ENCODE results near the gene KDM4B.
A peak's percentile ranks its signal among the peaks of the same experiment; 100 is the strongest.
"Not testable (repeated sequence)": the region's sequence is repeated elsewhere in the genome, so short reads cannot be mapped to it uniquely, and the experiment has no call there.

Gene KDM4B

GRCh38 chr19:4969292-4969771 is 419 bp downstream of the KDM4B start:
- DNase-seq, result no peak

- no peak for DNase-seq
Observed at GRCh38 chr19:4969772-4970531, 1.0 kb downstream of the KDM4B start.

GRCh38 chr19:4970558-4971423 is 1.9 kb downstream of the KDM4B start:
- DNase-seq, result no peak

- DNase-seq, result no peak
Observed at GRCh38 chr19:4971424-4971793, 2.5 kb downstream of the KDM4B start.

GRCh38 chr19:4971816-4972495 is 3.0 kb downstream of the KDM4B start:
- no peak for DNase-seq

- no peak for DNase-seq
Observed at GRCh38 chr19:4972509-4973230, 3.8 kb downstream of the KDM4B start.

GRCh38 chr19:4974880-4975469 is 6.1 kb downstream of the KDM4B start:
- no peak for DNase-seq

- DNase-seq, result not testable (repeated sequence)
Observed at GRCh38 chr19:4975601-4976000, 6.7 kb downstream of the KDM4B start.

GRCh38 chr19:4976401-4977298 is 7.7 kb downstream of the KDM4B start:
- no peak for DNase-seq

GRCh38 chr19:4977299-4978174 is 8.6 kb downstream of the KDM4B start:
- DNase-seq, result peak in 1 of 2 experiments; percentile 41

- DNase-seq, result no peak
Observed at GRCh38 chr19:4979211-4979807, 10.4 kb downstream of the KDM4B start.

- no peak for DNase-seq
Observed at GRCh38 chr19:4980067-4980466, 11.2 kb downstream of the KDM4B start.

GRCh38 chr19:4980838-4981680 is 12.1 kb downstream of the KDM4B start:
- DNase-seq, result no peak

- DNase-seq, result no peak
Observed at GRCh38 chr19:4981681-4981958, 12.7 kb downstream of the KDM4B start.

GRCh38 chr19:4983346-4984105 is 14.6 kb downstream of the KDM4B start:
- no peak for DNase-seq

- DNase-seq, result no peak
Observed at GRCh38 chr19:4984106-4984380, 15.1 kb downstream of the KDM4B start.

GRCh38 chr19:4984438-4984990 is 15.6 kb downstream of the KDM4B start:
- DNase-seq, result no peak

- no peak for DNase-seq
Observed at GRCh38 chr19:4985551-4985991, 16.7 kb downstream of the KDM4B start.
